Upper lobe of left lung (tissue), 4 donors: ENCODE measurements around the gene SLC12A8.

ENCODE experiments used
- POLR2A ChIP-seq, 4 donors: fragments of 450-650 bp; IDR thresholded peaks; one replicate each; pipeline ENCODE4 v1.5.1; 2016 to 2017; ENCODE audit warnings: antibody characterized with exemption in 4 of 4, mild to moderate bottlenecking in 2 of 4
- TF ChIP-seq, protein P1 (sequence below), 6 experiments: fragments of 450-650 bp in 4 of 6; fragments of 200-600 bp in 2 of 6; sonication (generic) in 2 of 6; IDR thresholded peaks; one replicate each; pipeline ENCODE4 v1.5.1; 2016 to 2019; ENCODE audit warnings: antibody characterized with exemption in 6 of 6

DNA sequence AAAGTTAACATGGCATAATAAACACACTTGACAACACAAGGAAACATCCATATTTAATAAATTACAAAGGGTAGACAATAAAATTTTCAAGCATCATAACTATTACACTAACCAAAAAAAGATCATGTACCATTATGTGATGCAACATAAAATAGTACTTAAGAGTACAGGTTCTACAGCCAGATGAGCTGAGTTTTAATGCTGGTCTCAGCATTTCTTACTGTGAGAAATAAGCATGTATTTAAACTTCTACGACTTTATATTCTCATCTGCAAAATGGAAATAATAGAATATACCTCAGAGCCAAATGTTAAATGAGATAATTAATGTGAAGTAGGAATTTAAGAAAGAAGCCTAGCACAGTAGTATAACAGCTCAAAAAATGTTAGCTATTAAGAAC is 33.7 kb upstream of the SLC12A8 start:
- TF ChIP-seq, protein P1, sequence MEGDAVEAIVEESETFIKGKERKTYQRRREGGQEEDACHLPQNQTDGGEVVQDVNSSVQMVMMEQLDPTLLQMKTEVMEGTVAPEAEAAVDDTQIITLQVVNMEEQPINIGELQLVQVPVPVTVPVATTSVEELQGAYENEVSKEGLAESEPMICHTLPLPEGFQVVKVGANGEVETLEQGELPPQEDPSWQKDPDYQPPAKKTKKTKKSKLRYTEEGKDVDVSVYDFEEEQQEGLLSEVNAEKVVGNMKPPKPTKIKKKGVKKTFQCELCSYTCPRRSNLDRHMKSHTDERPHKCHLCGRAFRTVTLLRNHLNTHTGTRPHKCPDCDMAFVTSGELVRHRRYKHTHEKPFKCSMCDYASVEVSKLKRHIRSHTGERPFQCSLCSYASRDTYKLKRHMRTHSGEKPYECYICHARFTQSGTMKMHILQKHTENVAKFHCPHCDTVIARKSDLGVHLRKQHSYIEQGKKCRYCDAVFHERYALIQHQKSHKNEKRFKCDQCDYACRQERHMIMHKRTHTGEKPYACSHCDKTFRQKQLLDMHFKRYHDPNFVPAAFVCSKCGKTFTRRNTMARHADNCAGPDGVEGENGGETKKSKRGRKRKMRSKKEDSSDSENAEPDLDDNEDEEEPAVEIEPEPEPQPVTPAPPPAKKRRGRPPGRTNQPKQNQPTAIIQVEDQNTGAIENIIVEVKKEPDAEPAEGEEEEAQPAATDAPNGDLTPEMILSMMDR (IDR thresholded peaks at IDR 0.05), result no peak
- TF ChIP-seq POLR2A (IDR thresholded peaks at IDR 0.05), result no peak
